Progenitor cell of endocrine pancreas (in vitro differentiated cells): Measurements from ENCODE around the gene ANKRD33B. TPM values are rescaled to one million over a fixed set of nuclear protein-coding genes. Genes with fewer than 3 reads are reported as not detected.

Experiments used
- DNase-seq: peaks from one replicate; pipeline ENCODE4 v3.0.0; 2021; ENCODE audit warnings: low spot score; ENCODE audit not compliant: unreplicated experiment
- H3K27ac Mint-ChIP-seq: 2 replicates; pipeline ENCODE4 v1.8.0; 2021; ENCODE audit warnings: mild to moderate bottlenecking, moderate library complexity, mixed read lengths
- H3K27me3 Mint-ChIP-seq: 2 replicates; pipeline ENCODE4 v1.8.0; 2021; ENCODE audit warnings: mixed read lengths
- H3K36me3 Mint-ChIP-seq: 2 replicates; pipeline ENCODE4 v1.8.0; 2022; ENCODE audit warnings: mixed read lengths; ENCODE audit not compliant: insufficient read depth
- H3K4me1 Mint-ChIP-seq: 2 replicates; pipeline ENCODE4 v1.8.0; 2021; ENCODE audit warnings: low read depth, mixed read lengths
- H3K4me3 Mint-ChIP-seq: 2 replicates; pipeline ENCODE4 v1.8.0; 2021; ENCODE audit warnings: low read depth, mild to moderate bottlenecking, moderate library complexity, mixed read lengths
- H3K9me3 Mint-ChIP-seq: 2 replicates; pipeline ENCODE4 v1.8.0; 2021; ENCODE audit warnings: low read depth, mixed read lengths
- CTCF ChIP-seq: fragments of 200-600 bp; sonication (generic); IDR thresholded peaks from one replicate; pipeline ENCODE4 v1.5.0; 2021; ENCODE audit warnings: antibody characterized with exemption, mild to moderate bottlenecking; ENCODE audit not compliant: unreplicated experiment
- total RNA-seq: library from RNA; stranded (reverse); gene quantifications from 2 replicates; pipeline ENCODE4 v1.2.1, GENCODE V29; 2021

ANKRD33B gene
- total RNA-seq, 1 donor from 2014 or later = 2.1 TPM

GRCh38 chr5:10520706-10521105, 43.2 kb upstream of the ANKRD33B start:
- no peak overlapping the region for H3K27ac Mint-ChIP-seq
- peaks cover 7% of the 10 kb centered on the region for H3K9me3 Mint-ChIP-seq
- no peaks in the 10 kb centered on the region for H3K36me3 Mint-ChIP-seq
- H3K27me3 Mint-ChIP-seq = peaks cover under 1% of the 10 kb centered on the region
- no peak overlapping the region for H3K4me3 Mint-ChIP-seq
- no peak for DNase-seq
- no peak for TF ChIP-seq CTCF
- no peaks in the 10 kb centered on the region for H3K4me1 Mint-ChIP-seq

DNA sequence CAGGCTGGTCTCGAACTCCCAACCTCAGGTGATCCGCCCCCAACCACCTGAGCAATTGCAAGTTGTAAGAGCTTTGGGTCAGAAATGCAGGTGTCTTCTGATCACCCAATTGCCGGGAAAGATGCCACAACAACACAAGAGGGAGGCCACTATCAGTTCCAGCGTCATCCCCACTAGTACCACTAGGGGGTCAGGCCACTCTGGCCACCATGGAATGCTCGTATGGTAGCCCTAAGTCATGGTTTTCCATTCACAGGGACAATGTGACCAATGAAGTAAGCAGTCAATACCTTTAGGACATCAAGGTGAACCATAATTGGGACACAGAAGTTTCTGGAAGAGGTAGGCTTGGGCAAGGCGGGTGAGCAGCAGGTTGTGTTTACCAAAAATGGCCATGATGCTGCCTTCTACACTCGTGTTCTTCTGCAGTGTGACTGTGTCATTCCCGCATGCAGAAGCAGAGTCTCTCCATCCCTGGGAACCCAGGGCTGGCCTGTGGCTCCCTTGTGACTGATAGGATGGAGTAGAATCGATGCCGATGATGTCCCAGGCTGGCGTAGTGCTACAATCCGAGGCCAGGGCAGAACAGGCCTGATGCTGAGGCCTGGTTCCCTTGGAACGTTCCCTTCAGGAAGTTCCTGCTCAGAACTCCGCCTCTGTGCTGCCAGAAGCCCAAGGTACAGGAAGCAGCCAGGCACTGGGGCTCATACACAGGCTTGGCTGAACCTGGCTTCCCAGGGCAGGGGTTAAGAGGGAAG, 42.2 kb upstream of the ANKRD33B start:
- H3K4me1 Mint-ChIP-seq = no peaks in the 10 kb centered on the region
- H3K27ac Mint-ChIP-seq = no peak overlapping the region
- TF ChIP-seq CTCF = no peak
- no peak for DNase-seq
- peaks cover 7% of the 10 kb centered on the region for H3K27me3 Mint-ChIP-seq
- no peaks in the 10 kb centered on the region for H3K36me3 Mint-ChIP-seq
- H3K9me3 Mint-ChIP-seq = peaks cover 7% of the 10 kb centered on the region
- no peak overlapping the region for H3K4me3 Mint-ChIP-seq

- TF ChIP-seq CTCF = no peak
- no peaks in the 10 kb centered on the region for H3K4me1 Mint-ChIP-seq
- peaks cover 7% of the 10 kb centered on the region for H3K27me3 Mint-ChIP-seq
- peaks cover 7% of the 10 kb centered on the region for H3K9me3 Mint-ChIP-seq
- no peak overlapping the region for H3K27ac Mint-ChIP-seq
- DNase-seq = no peak
- H3K36me3 Mint-ChIP-seq = no peaks in the 10 kb centered on the region
- H3K4me3 Mint-ChIP-seq = no peak overlapping the region
Observed at GRCh38 chr5:10522224-10522611, 41.7 kb upstream of the ANKRD33B start.

GRCh38 chr5:10524376-10525123, 39.3 kb upstream of the ANKRD33B start:
- no peak overlapping the region for H3K4me3 Mint-ChIP-seq
- DNase-seq = no peak
- no peak overlapping the region for H3K27ac Mint-ChIP-seq
- peaks cover 10% of the 10 kb centered on the region for H3K27me3 Mint-ChIP-seq
- peaks cover 4% of the 10 kb centered on the region for H3K4me1 Mint-ChIP-seq
- no peak for TF ChIP-seq CTCF
- no peaks in the 10 kb centered on the region for H3K36me3 Mint-ChIP-seq
- H3K9me3 Mint-ChIP-seq = peaks cover 7% of the 10 kb centered on the region

DNA sequence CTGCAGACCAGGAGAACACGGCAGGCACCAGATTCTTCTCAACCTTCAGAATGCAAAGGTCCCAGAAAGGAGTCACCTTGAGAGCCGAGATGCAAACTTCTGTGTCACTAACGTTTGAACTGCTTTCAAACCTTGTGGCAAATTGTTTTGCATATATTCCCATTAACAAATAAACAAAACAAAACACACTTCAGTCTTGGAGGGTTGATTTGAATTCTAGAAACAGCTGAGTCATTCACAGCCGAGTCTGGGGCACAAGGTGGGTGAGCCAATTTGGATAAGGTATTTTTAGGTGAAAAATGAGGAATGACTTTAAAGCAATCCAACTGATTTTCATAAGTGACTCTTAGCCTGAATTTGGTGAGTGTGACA, 38.8 kb upstream of the ANKRD33B start:
- no peaks in the 10 kb centered on the region for H3K36me3 Mint-ChIP-seq
- TF ChIP-seq CTCF = no peak
- H3K9me3 Mint-ChIP-seq = peaks cover 7% of the 10 kb centered on the region
- DNase-seq = no peak
- H3K4me3 Mint-ChIP-seq = no peak overlapping the region
- H3K4me1 Mint-ChIP-seq = peaks cover 4% of the 10 kb centered on the region
- H3K27me3 Mint-ChIP-seq = peaks cover 10% of the 10 kb centered on the region
- no peak overlapping the region for H3K27ac Mint-ChIP-seq
